GM19372 (cell line): ENCODE data around the gene PSG6.
"Not testable (repeated sequence)": the region's sequence is repeated elsewhere in the genome, so short reads cannot be mapped to it uniquely, and the experiment has no call there.

Source experiments
- ATAC-seq: cut with Tn5 transposase; IDR thresholded peaks from one replicate; pipeline ENCODE4 v1.9.1; 2021; ENCODE audit warnings: mild to moderate bottlenecking, low read depth, moderate library complexity; ENCODE audit not compliant: unreplicated experiment

The PSG6 gene

DNA sequence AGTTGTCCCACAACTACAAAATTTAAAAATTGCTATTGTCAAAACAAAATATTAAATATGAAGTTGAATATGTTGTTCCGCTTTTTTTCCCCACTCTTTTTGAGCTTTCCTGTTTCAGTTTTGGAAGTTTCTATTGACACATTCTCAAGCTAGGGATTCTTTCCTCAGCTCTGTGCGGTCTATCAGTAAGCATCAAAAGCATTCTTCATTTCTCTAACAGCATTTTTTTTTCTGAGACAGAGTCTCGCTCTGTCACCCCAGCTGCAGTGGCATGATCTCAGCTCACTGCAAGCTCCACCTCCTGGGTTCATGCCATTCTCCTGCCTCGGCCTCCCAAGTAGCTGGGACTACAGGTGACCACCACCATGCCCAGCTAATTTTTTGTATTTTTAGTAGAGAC is 4.8 kb downstream of the PSG6 start:
- ATAC-seq, result not testable (repeated sequence)

DNA sequence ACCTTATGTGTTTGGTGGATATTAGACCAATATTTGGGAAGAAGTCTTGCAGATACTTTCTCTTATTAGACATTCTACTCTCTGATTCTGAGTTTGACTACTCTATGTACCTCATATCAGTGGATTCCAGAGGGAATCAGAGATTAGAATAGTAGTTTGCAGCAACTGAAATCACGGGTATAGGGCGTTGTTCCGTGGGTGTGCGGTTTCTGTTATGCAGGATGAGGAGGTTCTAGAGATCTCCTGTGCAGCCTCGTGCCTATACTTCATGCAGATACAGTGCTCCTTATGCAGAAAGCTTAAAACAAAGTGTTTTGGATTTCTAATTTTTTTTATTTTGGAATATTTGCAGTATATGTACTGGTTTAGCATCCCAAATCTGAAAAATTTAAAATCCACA is 6.0 kb downstream of the PSG6 start:
- not testable (repeated sequence) for ATAC-seq

DNA sequence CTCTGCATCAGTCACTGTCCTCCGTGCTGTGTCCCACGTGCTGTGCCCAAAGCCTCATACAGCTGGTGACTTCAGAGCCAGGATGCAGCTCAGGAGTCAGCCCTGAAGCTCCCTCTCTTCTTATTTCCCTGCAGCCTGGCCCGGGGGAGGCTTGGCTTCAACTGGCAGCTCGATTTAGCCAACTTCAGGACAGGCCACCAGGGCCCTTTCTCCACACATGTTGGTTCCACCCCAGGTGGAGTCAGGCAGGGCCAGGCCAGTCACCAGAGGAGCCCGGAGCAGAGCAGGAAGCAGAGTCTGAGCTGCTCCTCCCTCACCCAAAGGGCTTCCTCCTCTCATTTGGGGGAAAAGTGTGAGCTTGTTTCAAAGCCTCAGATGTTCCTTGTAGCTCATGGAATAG is 11.5 kb downstream of the PSG6 start:
- not testable (repeated sequence) for ATAC-seq

DNA sequence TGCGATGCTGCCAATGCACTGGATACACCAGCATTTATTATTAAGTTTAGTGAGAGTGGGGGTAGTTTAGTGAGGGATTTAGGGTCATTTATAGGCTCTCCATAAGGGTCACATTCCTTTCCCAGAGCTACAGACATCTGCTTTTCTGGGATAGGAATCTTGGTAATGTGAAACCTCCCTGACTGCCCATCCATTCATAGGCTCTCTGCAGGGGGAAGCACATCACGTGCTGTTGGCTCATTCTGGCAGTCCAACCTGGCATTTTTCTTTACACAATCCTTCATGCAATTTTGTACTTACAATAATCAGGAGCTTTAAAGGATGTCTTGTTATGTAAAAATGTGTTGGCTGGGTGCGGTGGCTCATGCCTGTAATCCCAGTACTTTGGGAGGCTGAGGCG is 17.1 kb downstream of the PSG6 start:
- ATAC-seq, result not testable (repeated sequence)

DNA sequence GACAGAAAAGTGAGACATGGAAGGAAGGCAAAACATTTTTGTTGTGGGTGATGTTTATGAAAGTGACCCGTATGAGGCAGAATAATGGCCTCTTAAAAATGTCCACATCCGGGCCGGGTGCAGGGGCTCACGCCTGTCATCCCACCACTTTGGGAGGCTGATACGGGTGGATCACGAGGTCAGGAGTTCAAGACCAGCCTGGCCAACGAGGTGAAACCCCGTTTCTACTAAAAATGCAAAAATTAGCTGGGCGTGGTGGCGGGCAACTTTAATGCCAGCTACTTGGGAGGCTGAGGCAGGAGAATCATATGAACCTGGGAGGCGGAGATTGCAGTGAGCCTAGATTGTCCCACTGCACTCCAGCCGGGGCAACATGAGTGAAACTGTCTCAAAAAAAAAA is 18.0 kb downstream of the PSG6 start:
- not testable (repeated sequence) for ATAC-seq

DNA sequence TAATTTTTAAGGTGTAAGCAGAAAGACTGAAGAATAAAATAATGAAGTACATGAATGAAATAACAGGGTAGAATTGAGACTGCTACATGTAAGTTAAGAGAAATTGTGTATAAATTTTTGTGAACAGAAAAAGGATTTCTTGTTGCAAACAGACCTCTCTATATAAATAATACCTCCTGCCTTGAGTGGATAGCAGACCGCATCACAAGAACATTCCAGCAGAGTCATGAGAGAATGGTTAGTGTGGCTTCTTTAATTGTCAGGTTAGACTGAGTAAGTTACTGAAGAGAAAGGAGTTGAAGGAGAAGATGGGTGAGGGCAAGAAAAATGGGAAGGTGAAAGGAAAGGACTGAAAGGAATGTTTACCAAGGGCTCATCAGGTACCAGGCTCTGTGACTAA is 18.6 kb downstream of the PSG6 start:
- ATAC-seq, result not testable (repeated sequence)

DNA sequence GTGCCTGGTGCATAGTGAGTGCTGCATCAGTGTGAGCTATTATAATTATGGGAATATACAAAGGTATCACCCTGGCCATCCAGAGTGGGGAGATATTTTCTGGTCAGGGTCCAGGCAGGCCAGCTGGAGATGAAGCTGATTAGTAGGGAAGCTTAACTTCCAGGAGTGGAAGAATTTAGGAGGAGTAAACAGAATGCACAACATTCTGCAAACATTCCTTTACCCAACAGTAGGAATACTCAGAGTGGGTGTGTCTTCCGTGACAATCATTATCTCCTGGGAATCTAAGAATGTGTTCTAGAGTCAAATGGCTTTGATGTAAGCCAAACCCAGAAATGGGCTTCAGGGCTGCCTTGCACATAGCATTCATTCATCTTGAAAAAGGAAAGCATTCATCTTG is 19.0 kb downstream of the PSG6 start:
- ATAC-seq, result not testable (repeated sequence)

DNA sequence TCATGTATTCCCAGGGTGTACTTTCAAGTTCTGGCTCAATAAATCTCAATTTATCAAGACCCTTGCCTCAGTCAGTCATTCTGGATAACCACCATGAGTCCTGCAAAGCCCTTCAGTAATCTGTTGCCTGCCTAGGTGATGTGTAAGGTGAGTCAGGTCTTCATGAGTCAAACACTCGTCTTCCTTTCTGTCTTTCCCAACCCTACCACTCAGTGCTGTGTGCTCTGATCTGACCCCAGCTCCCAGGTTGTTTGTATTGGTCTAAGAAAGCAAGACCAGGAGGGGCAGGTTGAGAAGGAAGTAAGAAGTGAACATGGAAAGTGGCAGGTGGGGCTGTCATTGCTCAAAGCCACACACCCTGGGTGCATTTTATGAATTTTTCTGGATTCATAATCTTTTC is 20.0 kb downstream of the PSG6 start:
- ATAC-seq, result not testable (repeated sequence)

DNA sequence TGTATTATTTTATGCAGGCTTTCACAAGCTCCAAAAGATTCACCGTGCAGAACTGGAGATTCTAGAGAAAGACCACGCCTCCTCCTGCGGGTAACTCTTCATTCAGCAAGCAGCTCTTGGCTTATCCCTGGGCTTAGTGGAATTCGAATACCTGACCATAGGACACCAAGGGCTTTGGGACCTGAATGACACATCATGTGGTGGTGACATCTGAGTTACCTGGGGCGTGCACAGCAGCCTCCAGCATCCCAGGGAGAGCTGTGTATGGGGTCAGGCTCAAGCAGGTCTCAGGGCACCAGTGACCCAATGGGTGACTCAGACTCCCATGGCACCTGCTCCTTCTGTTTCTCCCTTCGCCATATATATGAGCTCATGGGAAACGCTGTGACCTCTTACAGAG is 27.2 kb downstream of the PSG6 start:
- not testable (repeated sequence) for ATAC-seq

DNA sequence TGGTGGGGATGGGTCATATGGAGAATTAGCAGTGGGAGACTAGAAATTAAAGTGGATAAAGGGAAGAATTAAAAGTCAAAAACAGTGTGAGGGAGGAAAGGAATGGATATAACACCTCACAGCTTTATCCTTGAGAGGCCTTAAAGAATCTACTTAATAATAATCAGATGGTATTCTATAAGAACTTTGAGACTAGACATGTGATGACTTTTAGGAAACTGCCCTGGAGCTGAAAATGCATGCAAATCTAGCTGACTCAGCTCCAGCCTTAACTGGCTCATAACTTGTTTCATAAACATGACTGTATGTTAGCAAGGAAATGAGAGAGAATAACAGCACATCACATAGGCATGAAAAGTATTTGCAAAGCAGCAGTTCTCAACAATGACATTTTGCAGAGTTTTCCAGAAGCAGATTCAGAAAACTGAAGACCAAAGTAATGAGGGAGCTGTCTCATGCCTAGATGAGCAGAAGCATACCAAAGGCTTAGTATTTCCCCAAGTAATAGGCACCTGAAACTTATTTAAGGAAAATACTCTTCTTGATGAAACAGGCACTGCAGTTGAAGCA is 29.7 kb downstream of the PSG6 start:
- ATAC-seq, result not testable (repeated sequence)

DNA sequence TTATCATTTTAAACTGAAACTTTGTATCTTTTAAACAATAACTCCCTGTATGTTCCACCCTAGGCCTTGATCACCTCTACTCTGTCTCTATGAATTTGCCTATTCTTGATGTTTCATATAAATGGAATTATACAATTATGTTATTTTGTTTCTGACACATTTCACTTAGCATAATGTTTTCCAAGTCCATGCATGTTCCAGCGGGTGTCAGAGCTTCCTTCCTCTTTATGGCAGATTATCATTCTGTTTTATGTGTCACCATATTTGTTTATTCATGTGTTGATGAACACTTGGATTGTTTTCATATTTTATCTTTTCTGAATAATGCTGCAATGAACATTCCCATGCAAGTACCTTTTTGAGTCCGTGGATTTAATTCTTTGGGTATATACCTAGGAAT is 35.0 kb downstream of the PSG6 start:
- ATAC-seq, result not testable (repeated sequence)

DNA sequence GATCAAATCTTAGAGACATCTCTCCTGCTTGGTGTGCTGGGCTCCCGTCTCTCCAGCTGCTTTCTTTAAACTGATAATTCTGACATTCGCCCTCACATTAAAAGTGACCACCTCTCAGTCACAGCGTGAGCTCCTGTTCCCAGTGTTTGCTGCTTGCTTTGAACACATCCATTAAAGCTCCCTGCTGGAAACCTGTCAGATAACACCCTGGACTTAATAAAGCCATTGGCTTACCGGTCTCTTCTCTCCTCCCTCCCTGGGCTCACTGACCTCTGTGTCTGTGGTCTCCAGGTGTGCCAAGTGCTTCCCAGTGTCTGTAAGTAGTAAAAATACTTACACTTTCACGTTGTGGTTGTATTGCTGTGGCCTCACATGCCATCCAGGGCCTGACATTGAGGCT is 35.7 kb downstream of the PSG6 start:
- ATAC-seq, result not testable (repeated sequence)

DNA sequence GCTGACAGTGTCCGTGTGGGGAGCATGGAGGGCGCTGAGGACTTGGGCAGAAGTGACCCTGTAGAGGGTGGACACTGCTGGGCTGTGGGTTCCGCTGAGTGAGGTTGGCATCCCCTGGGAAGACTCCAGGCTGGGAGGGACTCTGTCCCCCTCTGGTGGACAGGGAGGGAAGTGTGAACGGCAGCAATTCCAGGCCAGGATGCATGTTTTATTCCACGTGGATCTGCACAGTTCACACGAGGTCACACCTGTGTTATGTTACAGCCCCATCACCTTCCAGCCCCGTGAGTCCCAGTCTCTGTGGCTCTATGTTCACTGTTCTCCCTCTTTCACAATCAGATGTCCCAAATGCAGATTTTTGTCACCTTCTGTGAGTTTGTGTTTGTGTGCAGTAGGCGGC is 36.4 kb downstream of the PSG6 start:
- ATAC-seq, result not testable (repeated sequence)

DNA sequence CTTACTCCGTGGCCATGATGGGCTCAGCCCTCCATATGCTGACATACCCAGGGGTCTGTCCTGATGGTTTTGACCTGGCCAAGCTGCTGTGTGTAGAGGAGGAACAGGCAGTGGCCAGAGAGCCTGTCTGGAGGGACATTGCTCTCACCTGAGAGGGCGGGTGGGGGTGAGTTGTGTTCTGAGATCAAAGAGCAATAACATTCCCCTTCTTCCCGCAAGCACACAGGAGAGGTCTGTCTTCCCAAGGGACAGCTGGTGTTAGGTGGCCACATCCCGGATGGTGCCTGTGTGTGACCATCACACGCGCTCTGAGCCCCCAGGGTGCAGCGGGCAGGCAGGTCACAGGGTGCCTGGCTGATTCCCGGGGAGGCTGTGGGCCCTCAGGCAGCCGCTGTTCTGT is 37.1 kb downstream of the PSG6 start:
- ATAC-seq, result not testable (repeated sequence)

DNA sequence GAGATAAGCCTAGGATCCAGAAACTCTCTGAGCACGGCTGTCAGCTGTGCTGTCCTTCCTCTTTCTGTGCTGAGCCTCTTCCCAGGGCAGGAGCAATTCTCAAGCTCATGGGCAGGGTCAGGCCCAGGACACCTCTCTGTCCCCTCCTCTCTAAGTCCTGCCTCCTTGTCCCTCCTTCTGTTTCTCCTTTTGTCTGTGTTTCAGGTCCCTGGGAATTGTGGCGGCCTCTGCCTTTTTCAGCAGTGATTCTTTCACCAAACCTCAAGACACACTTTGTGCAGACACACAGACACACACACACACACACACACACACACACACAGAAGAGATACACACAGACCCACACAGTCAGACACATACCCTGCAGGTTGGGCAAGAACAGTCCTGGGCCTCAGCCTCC is 38.1 kb downstream of the PSG6 start, which contains the start of gene PSG1:
PSG1 (minus strand) TSS at position 101 of the 400 bp plus-strand sequence. CDS start 132 bp downstream, outside the sequence.
- ATAC-seq, result no peak

DNA sequence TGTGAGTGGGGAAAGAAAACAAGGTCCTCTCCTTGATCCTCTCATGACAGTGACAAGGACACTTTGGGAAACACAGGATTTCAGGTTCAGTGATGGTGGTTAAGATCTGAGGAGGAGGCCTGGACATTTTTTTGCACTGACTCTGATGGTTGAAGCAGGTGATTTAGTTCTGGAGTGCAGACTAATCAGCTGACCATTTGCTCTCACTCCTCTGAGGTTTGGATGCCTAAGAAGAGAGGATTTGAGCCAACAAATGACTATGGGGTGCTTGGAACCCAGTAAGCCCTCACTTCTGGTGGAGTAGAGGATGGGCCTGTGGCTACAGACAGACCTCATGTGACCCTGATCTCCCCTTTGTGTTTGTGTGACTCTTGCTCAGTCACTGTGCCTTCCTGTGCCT is 41.1 kb downstream of the PSG6 start:
- ATAC-seq, result not testable (repeated sequence)

DNA sequence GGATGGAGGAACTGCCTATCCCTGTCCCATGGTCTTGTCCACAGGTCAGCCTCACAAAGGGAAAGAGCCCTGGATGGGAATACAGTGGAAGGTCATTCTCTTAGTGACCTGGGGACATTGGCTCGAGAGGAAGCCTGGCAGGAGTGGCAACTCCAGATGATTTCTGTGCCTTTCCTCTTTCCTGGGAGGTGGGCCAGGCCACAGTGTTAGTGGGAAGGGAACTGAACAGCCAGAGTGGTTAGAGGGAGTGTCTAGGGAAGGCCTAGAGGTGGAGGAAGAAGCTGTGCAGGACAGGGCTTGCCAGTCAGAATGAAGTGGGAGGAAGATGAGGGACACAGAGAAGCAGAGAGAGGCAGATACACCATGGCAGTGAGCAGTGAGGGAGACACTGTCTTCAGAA is 41.8 kb downstream of the PSG6 start:
- ATAC-seq, result not testable (repeated sequence)

DNA sequence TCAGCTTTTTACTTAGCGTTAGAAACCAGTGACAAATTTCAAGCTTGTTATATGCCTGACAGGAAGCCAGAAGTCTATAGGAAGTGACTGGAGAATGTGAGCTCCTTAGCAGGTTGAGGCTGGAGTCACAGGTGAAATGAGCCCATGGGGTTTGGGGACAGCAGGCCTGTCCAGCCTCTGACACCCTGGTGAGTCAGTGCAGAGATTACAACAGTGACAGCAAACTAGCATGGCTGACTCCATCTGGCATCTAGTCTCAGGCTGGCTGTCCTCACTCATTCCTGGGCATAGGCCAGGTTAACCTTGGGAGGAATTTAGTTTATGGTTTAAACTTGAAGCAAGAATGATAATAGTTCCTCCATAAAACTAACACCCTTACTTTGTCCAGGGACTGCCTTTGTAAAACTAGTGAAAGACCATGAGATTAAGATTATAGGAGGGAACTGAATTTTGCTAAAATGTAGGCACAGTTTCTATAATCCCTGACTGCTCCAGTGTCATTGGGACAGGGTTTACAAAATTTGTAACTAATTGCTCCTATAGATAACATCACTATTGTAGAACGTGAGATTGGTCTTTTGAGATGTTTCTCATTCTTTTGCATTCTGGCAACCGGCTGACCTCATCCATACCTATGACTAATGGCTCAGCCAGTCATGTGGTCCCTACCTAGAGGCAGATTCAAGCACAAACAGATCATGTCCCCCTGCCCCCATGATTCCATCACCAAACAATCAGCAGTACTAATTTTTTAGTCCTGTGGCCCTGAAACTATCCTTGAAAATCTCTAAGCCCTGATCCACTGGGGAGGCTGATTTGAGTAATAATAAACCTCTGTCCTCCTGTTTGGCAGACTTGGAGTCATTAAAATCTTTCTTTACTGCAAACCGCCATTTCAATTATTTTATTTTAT is 42.5 kb downstream of the PSG6 start:
- not testable (repeated sequence) for ATAC-seq

DNA sequence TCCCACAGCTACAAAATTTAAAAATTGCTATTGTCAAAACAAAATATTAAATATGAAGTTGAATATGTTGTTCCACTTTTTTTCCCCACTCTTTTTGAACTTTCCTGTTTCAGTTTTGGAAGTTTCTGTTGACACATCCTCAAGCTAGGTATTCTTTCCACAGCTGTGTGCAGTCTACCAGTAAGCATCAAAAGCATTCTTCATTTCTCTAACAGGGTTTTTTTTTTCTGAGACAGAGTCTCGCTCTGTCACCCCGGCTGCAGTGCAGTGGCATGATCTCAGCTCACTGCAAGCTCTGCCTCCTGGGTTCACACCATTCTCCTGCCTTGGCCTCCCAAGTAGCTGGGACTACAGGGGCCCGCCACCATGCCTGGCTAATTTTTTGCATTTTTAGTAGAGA is 43.6 kb downstream of the PSG6 start:
- ATAC-seq, result not testable (repeated sequence)

DNA sequence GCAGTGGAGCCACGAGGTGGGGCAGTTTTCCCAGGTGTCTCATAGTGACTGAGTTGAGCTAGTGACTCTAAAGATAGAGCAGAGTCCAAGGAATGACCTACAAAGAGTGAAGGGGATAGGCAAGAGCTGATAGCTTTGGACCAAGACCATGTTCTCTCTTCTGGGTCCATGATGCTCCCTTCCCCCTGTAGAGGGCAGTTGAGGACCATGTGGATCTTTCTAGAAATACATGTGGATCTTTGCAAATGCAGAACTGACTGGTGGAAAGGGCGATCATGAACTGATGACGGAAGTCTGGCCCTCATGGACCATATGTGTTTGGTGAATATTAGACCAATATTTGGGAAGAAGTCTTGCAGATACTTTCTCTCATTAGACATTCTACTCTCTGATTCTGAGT is 45.1 kb downstream of the PSG6 start:
- no peak for ATAC-seq

DNA sequence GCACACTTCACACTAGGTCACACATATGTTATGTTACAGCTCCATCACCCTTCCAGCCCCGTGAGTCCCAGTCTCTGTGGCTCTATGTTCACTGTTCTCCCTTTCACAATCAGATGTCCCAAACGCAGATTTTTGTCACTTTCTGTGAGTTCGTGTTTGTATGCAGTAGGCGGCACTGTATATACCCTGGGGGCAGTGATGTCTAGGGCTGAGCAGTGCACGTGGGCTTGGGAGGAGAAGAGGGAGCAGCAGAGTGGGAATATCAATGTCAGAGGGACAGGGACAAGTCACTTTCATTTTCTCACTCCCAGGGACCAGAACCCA is 60.2 kb downstream of the PSG6 start:
- ATAC-seq, result no peak
